HG03460 (cell line): Measurements from ENCODE around the gene SEMA4C.

Experiments
- ATAC-seq: cut with Tn5 transposase; IDR thresholded peaks from one replicate; pipeline ENCODE4 v1.9.1; 2021; ENCODE audit not compliant: unreplicated experiment

The SEMA4C gene

GRCh38 chr2:96882906-96883305 lies 13.0 kb upstream of the SEMA4C start:
- no peak for ATAC-seq

GRCh38 chr2:96882230-96882629 lies 12.3 kb upstream of the SEMA4C start:
- no peak for ATAC-seq

GRCh38 chr2:96881349-96882195 lies 11.7 kb upstream of the SEMA4C start:
- ATAC-seq = no peak

GRCh38 chr2:96880891-96881273 lies 11.0 kb upstream of the SEMA4C start:
- no peak for ATAC-seq

GRCh38 chr2:96879545-96880040 lies 9.7 kb upstream of the SEMA4C start:
- no peak for ATAC-seq

GRCh38 chr2:96878796-96879544 lies 9.1 kb upstream of the SEMA4C start:
- ATAC-seq = no peak

GRCh38 chr2:96878171-96878570 lies 8.3 kb upstream of the SEMA4C start:
- ATAC-seq = no peak

GRCh38 chr2:96877631-96878092 lies 7.8 kb upstream of the SEMA4C start:
- no peak for ATAC-seq

- no peak for ATAC-seq
These were observed 7.2 kb upstream of the SEMA4C start for GRCh38 chr2:96877042-96877451.

- no peak for ATAC-seq
These were observed 6.6 kb upstream of the SEMA4C start for GRCh38 chr2:96876269-96877041.

- ATAC-seq = no peak
These were observed 5.8 kb upstream of the SEMA4C start for GRCh38 chr2:96875498-96876268.

- ATAC-seq = peak; percentile 41
These were observed 4.4 kb upstream of the SEMA4C start for GRCh38 chr2:96874198-96874831.

GRCh38 chr2:96873651-96874096 lies 3.8 kb upstream of the SEMA4C start:
- no peak for ATAC-seq

- no peak for ATAC-seq
These were observed 2.9 kb upstream of the SEMA4C start for GRCh38 chr2:96872591-96873349.

- no peak for ATAC-seq
These were observed 861 bp upstream of the SEMA4C start for GRCh38 chr2:96870626-96871255.

GRCh38 chr2:96869281-96869821 lies 529 bp downstream of the SEMA4C start:
- peak; percentile 5 for ATAC-seq

GRCh38 chr2:96868555-96869280 lies 1.2 kb downstream of the SEMA4C start:
- ATAC-seq = peak; percentile 49
